IMR-90 (cell line): Measurements from ENCODE around the gene TTI1. TPM values are rescaled to one million over a fixed set of nuclear protein-coding genes. Genes with fewer than 3 reads are reported as not detected.
"Not testable (repeated sequence)": the region's sequence is repeated elsewhere in the genome, so short reads cannot be mapped to it uniquely, and the experiment has no call there.

ENCODE experiments used
- ATAC-seq: fragments of 200-7000 bp; cut with Tn5 transposase; 2 replicates; pipeline ENCODE4 v1.9.1; 2020; ENCODE audit warnings: low read depth, mild to moderate bottlenecking, moderate library complexity
- BruUV-seq: library from RNA; stranded (reverse); fragments of 400-500 nt; replicated peaks from 2 replicates; lab custom pipeline; 2021; lab: Mats Ljungman, UMichigan
- CTCF ChIA-PET: fragments of 300-600 bp; formaldehyde crosslinking; extraction: SDS; loops from one replicate; lab custom pipeline; 2021; ENCODE audit warnings: antibody characterized with exemption; lab: Yijun Ruan, JAX
- POLR2A ChIA-PET: fragments of 300-600 bp; sonication (Branson Sonifier 250); formaldehyde crosslinking; loops from one replicate; lab custom pipeline; 2022; ENCODE audit warnings: antibody characterized with exemption; ENCODE audit not compliant: unreplicated experiment; lab: Charles Lee
- DNase-seq: peaks from one replicate; pipeline ENCODE4 v3.0.0; 2013
- H2AFZ ChIP-seq: replicated peaks from 2 replicates; pipeline ENCODE3; 2013; ENCODE audit warnings: low read length, mild to moderate bottlenecking; ENCODE audit not compliant: poor library complexity
- H2AK5ac ChIP-seq: 2 replicates; pipeline ENCODE4 v1.6.1; 2013; ENCODE audit warnings: low read depth, low read length, inconsistent platforms
- H2AK9ac ChIP-seq: replicated peaks from 2 replicates; pipeline ENCODE3; 2013; ENCODE audit warnings: mild to moderate bottlenecking, low read depth, low read length, moderate library complexity; ENCODE audit not compliant: poor library complexity
- H2BK120ac ChIP-seq: 2 replicates; pipeline ENCODE4 v1.6.1; 2013; ENCODE audit warnings: low read depth, low read length, inconsistent platforms
- H2BK15ac ChIP-seq: 3 replicates; pipeline ENCODE4 v1.6.1; 2013; ENCODE audit warnings: low read depth, low read length, inconsistent platforms
- H2BK20ac ChIP-seq: 2 replicates; pipeline ENCODE4 v1.6.1; 2013; ENCODE audit warnings: low read depth, mild to moderate bottlenecking, inconsistent platforms, low read length, moderate library complexity
- H2BK5ac ChIP-seq: 2 replicates; pipeline ENCODE4 v1.6.1; 2013; ENCODE audit warnings: mild to moderate bottlenecking, low read depth, low read length, inconsistent platforms; ENCODE audit not compliant: poor library complexity, severe bottlenecking
- H3K14ac ChIP-seq: replicated peaks from 2 replicates; pipeline ENCODE4 v1.6.1; 2013; ENCODE audit warnings: low read depth, low read length, inconsistent platforms
- H3K18ac ChIP-seq: 2 replicates; pipeline ENCODE4 v1.6.1; 2013; ENCODE audit warnings: low read depth, low read length, control low read depth
- H3K23ac ChIP-seq: 2 replicates; pipeline ENCODE4 v1.6.1; 2013; ENCODE audit warnings: low read depth, low read length, inconsistent platforms
- H3K27ac ChIP-seq: 2 replicates; pipeline ENCODE4 v1.5.1; 2013; ENCODE audit warnings: mild to moderate bottlenecking, control low read depth, low read length; ENCODE audit not compliant: insufficient read depth
- H3K27me3 ChIP-seq: 2 replicates; pipeline ENCODE4 v1.6.1; 2013; ENCODE audit warnings: low read length; ENCODE audit not compliant: control insufficient read depth, insufficient read depth
- H3K36me3 ChIP-seq: 2 replicates; pipeline ENCODE4 v1.6.1; 2013; ENCODE audit warnings: low read length, mixed read lengths; ENCODE audit not compliant: control insufficient read depth, insufficient read depth
- H3K4ac ChIP-seq: 2 replicates; pipeline ENCODE4 v1.6.1; 2013; ENCODE audit warnings: low read depth, low read length, inconsistent platforms
- H3K4me1 ChIP-seq: 2 replicates; pipeline ENCODE4 v1.6.1; 2013; ENCODE audit warnings: low read length, mixed read lengths; ENCODE audit not compliant: control insufficient read depth, insufficient read depth
- H3K4me2 ChIP-seq: 2 replicates; pipeline ENCODE4 v1.6.1; 2013; ENCODE audit warnings: low read depth, mild to moderate bottlenecking, control low read depth, low read length, moderate library complexity
- H3K4me3 ChIP-seq: 2 replicates; pipeline ENCODE4 v1.5.1; 2013; ENCODE audit warnings: low read depth, mild to moderate bottlenecking, control low read depth, low read length, moderate library complexity; ENCODE audit not compliant: insufficient read depth
- H3K56ac ChIP-seq: 2 replicates; pipeline ENCODE4 v1.6.1; 2013; ENCODE audit warnings: low read length, inconsistent platforms; ENCODE audit not compliant: insufficient read depth; ENCODE audit errors: extremely low read depth
- H3K79me1 ChIP-seq, 2 experiments: 2 replicates each; pipeline ENCODE4 v1.6.1; 2013; ENCODE audit warnings: low read length in 2 of 2, inconsistent platforms in 1 of 2, low read depth in 1 of 2
- H3K9ac ChIP-seq: 2 replicates; pipeline ENCODE4 v1.6.1; 2013; ENCODE audit warnings: low read depth, low read length, control low read depth
- H3K9me1 ChIP-seq: 2 replicates; pipeline ENCODE4 v1.6.1; 2013; ENCODE audit warnings: low read length, inconsistent platforms; ENCODE audit not compliant: insufficient read depth
- H3K9me3 ChIP-seq: 2 replicates; pipeline ENCODE4 v1.6.1; 2013; ENCODE audit warnings: low read length; ENCODE audit not compliant: control insufficient read depth, insufficient read depth
- H4K20me1 ChIP-seq: 2 replicates; pipeline ENCODE4 v1.6.1; 2013; ENCODE audit warnings: low read length, inconsistent platforms; ENCODE audit not compliant: insufficient read depth
- H4K5ac ChIP-seq: 2 replicates; pipeline ENCODE4 v1.6.1; 2013; ENCODE audit warnings: mild to moderate bottlenecking, low read depth, low read length, control low read depth
- H4K8ac ChIP-seq, 2 experiments: 2 replicates each; pipeline ENCODE4 v1.6.1; 2013; ENCODE audit warnings: low read depth in 2 of 2, low read length in 2 of 2, control low read depth in 1 of 2, inconsistent platforms in 1 of 2
- H4K91ac ChIP-seq: 2 replicates; pipeline ENCODE4 v1.6.1; 2013; ENCODE audit warnings: low read depth, low read length, inconsistent platforms; ENCODE audit not compliant: insufficient read depth
- WGBS, 2 experiments: methylation state at CpG; one replicate each; pipeline versions ENCODE4 v1.1.5 to v1.1.7; 2013; ENCODE audit warnings: missing lambda C conversion rate in 2 of 2; ENCODE audit not compliant: insufficient read length in 1 of 2; ENCODE audit errors: extremely low coverage in 2 of 2; 5-methylcytosine and 5-hydroxymethylcytosine counted together
- dilution Hi-C: fragments of 300-500 bp; cut with HindIII; formaldehyde crosslinking; loops from one replicate; pipeline ENCODE4 v1.14.3; 2018; ENCODE audit warnings: low sequenced_read_pairs; ENCODE audit not compliant: unreplicated experiment
- in situ Hi-C: fragments of 300-500 bp; cut with MboI; formaldehyde crosslinking; loops from 3 replicates; pipeline ENCODE4 v1.14.3; 2019; ENCODE audit warnings: low sequenced_read_pairs, inconsistent platforms, mixed read lengths
- intact Hi-C: fragments of 100-400 bp; cut with micrococcal nuclease; formaldehyde crosslinking; loops from 2 replicates; pipeline ENCODE4 v1.10.0; 2022
- polyA plus RNA-seq, 3 experiments: library from polyadenylated mRNA; depleted of rRNA; stranded (reverse); fragments of >200 nt; gene quantifications; 2 replicates each; pipeline ENCODE4 v1.2.3, GENCODE V29; 2012; ENCODE audit warnings: low replicate concordance in 1 of 3
- total RNA-seq: library from RNA; depleted of rRNA; stranded (reverse); fragments of >200 nt; gene quantifications from 2 replicates; pipeline ENCODE4 v1.2.3, GENCODE V29; 2012

The TTI1 gene
- total and polyA plus RNA-seq, 2 of the 4 experiments (the other 2 are of a cell fraction) = 12.5 to 17.6 TPM

- H3K23ac ChIP-seq, H3K4me1 ChIP-seq, DNase-seq, H3K56ac ChIP-seq, H2BK15ac ChIP-seq, H4K20me1 ChIP-seq, POLR2A ChIA-PET, H4K91ac ChIP-seq, H3K14ac ChIP-seq, H2AK5ac ChIP-seq, H3K27ac ChIP-seq, H3K4me3 ChIP-seq, H4K8ac ChIP-seq, BruUV-seq, H4K5ac ChIP-seq, H2AK9ac ChIP-seq, H3K9me3 ChIP-seq, H3K4ac ChIP-seq, ATAC-seq, H2BK5ac ChIP-seq, H3K9me1 ChIP-seq, H2AFZ ChIP-seq, intact Hi-C loops, H3K4me2 ChIP-seq, dilution Hi-C loops, in situ Hi-C loops, H3K9ac ChIP-seq, H2BK20ac ChIP-seq, H2BK120ac ChIP-seq, H3K18ac ChIP-seq, H3K27me3 ChIP-seq, CTCF ChIA-PET: not testable (repeated sequence)
- Histone ChIP-seq H3K36me3 (peaks cover 23% of the 10 kb centered on the region), H3K79me1 (peaks cover 36 to 53% of the 10 kb centered on the region in 2 experiments)
- WGBS, 2 experiments = no CpG with 5 or more reads among the region's 5 CpGs
These were observed 23.8 kb downstream of the TTI1 start for GRCh38 chr20:38009416-38009815.
